Gastroesophageal sphincter (tissue), 3 donors: ENCODE measurements around the gene IFT43.
A peak's percentile ranks its signal among the peaks of the same experiment; 100 is the strongest.

Experiments used
- CTCF ChIP-seq, 4 experiments: fragments of 200-600 bp in 2 of 4; fragments of 450-650 bp in 2 of 4; sonication (generic) in 1 of 4; IDR thresholded peaks; one replicate each; pipeline ENCODE4 v1.5.1; 2017 to 2019; ENCODE audit warnings: antibody characterized with exemption in 4 of 4, mild to moderate bottlenecking in 2 of 4, moderate library complexity in 2 of 4
- EP300 ChIP-seq: sonication (generic); formaldehyde crosslinking; IDR thresholded peaks from one replicate; pipeline ENCODE4 v1.6.1; 2017; ENCODE audit warnings: antibody characterized with exemption, mild to moderate bottlenecking
- POLR2AphosphoS5 ChIP-seq: sonication (generic); formaldehyde crosslinking; IDR thresholded peaks from one replicate; pipeline ENCODE4 v1.6.1; 2017; ENCODE audit warnings: antibody characterized with exemption

- TF ChIP-seq CTCF (IDR thresholded peaks at IDR 0.05) (peak in 1 of 4 experiments; percentile 24), POLR2AphosphoS5 (no peak), EP300 (no peak)
These were observed 70.6 kb downstream of the IFT43 start for GRCh38 chr14:76056128-76056527.
